Thoracic aorta (tissue), 2 donors: ENCODE results near the gene ZNF423. TPM values are rescaled to one million over a fixed set of nuclear protein-coding genes. Genes with fewer than 3 reads are reported as not detected.

ENCODE experiments used
- ATAC-seq: fragments of 150-250 bp; one replicate; pipeline ENCODE4 v1.8.0; 2017; ENCODE audit warnings: low read depth; ENCODE audit not compliant: insufficient number of reproducible peaks, low FRiP score
- DNase-seq: peaks from one replicate; pipeline ENCODE4 v3.0.0-alpha.2; 2020; ENCODE audit warnings: low spot score
- H3K27ac ChIP-seq, 2 donors: fragments of 200-600 bp; sonication (generic); 1 replicate in 1 of 2; 2 replicates in 1 of 2; pipeline ENCODE4 v1.5.1; 2016; ENCODE audit warnings: mild to moderate bottlenecking in 2 of 2, moderate library complexity in 2 of 2
- H3K27me3 ChIP-seq: fragments of 200-600 bp; sonication (generic); replicated peaks from 2 replicates; pipeline ENCODE4 v1.6.0; 2016; ENCODE audit warnings: mild to moderate bottlenecking; ENCODE audit not compliant: insufficient read depth
- H3K36me3 ChIP-seq: fragments of 200-600 bp; sonication (generic); one replicate; pipeline ENCODE4 v1.5.1; 2016
- H3K4me1 ChIP-seq, 2 donors: fragments of 200-600 bp; sonication (generic); 1 replicate in 1 of 2; 2 replicates in 1 of 2; pipeline versions ENCODE4 v1.5.1 to v1.6.0; 2016; ENCODE audit warnings: low read depth in 2 of 2, mild to moderate bottlenecking in 1 of 2; ENCODE audit not compliant: control insufficient read depth in 1 of 2
- H3K4me3 ChIP-seq: fragments of 200-600 bp; sonication (generic); 2 replicates; pipeline ENCODE4 v1.5.1; 2016; ENCODE audit warnings: mild to moderate bottlenecking
- H3K9me3 ChIP-seq: fragments of 200-600 bp; sonication (generic); 2 replicates; pipeline ENCODE4 v1.5.1; 2016
- total RNA-seq, 2 donors: library from RNA; depleted of rRNA; stranded (reverse); fragments of >200 nt; gene quantifications; one replicate each; pipeline versions ENCODE4 v1.1.0 to v1.2.3, GENCODE V29; 2016
- TF ChIP-seq, protein P1 (sequence below): fragments of 200-600 bp; sonication (generic); IDR thresholded peaks from one replicate; pipeline ENCODE4 v1.5.1; 2019; ENCODE audit warnings: antibody characterized with exemption

ZNF423 gene
- total RNA-seq, 2 donors from 2014 or later, result 16.2 to 22.9 TPM

- H3K9me3 ChIP-seq, result no peaks in the 10 kb centered on the region
- DNase-seq, result no peak
- no peaks in the 10 kb centered on the region for H3K36me3 ChIP-seq
- H3K27ac ChIP-seq, result no peak overlapping the region
- TF ChIP-seq, protein P1, sequence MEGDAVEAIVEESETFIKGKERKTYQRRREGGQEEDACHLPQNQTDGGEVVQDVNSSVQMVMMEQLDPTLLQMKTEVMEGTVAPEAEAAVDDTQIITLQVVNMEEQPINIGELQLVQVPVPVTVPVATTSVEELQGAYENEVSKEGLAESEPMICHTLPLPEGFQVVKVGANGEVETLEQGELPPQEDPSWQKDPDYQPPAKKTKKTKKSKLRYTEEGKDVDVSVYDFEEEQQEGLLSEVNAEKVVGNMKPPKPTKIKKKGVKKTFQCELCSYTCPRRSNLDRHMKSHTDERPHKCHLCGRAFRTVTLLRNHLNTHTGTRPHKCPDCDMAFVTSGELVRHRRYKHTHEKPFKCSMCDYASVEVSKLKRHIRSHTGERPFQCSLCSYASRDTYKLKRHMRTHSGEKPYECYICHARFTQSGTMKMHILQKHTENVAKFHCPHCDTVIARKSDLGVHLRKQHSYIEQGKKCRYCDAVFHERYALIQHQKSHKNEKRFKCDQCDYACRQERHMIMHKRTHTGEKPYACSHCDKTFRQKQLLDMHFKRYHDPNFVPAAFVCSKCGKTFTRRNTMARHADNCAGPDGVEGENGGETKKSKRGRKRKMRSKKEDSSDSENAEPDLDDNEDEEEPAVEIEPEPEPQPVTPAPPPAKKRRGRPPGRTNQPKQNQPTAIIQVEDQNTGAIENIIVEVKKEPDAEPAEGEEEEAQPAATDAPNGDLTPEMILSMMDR, result no peak
- ATAC-seq, result no peak
- H3K4me3 ChIP-seq, result no peak overlapping the region
- no peaks in the 10 kb centered on the region for H3K27me3 ChIP-seq
- H3K4me1 ChIP-seq, result no peaks in the 10 kb centered on the region
Observed at GRCh38 chr16:49738001-49738400, 117.9 kb downstream of the ZNF423 start.

DNA sequence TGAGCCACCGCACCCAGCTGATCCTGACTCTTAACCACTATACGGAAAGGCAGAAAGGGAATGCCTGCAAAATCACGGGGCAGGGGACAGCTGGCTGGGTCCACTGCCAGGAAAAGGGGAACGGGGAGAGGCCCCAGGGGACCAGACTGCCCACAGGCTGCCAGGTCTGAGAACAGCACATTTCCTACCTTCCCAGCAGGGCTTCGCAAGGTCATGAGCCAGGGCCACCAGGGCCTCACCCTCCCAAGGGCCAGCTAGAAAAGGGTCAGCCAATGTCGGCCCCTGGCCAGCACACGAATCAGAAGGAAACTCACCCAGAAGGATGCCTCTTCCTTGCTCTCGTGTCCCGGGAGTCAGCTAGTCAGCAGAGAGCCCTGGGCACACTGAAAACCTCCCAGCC is 118.4 kb downstream of the ZNF423 start:
- Histone ChIP-seq H3K36me3 (no peaks in the 10 kb centered on the region), H3K4me3 (no peak overlapping the region), H3K27me3 (no peaks in the 10 kb centered on the region), H3K4me1 (no peaks in the 10 kb centered on the region), H3K27ac (no peak overlapping the region), H3K9me3 (no peaks in the 10 kb centered on the region)
- ATAC-seq, result no peak
- TF ChIP-seq, protein P1, result no peak
- no peak for DNase-seq

DNA sequence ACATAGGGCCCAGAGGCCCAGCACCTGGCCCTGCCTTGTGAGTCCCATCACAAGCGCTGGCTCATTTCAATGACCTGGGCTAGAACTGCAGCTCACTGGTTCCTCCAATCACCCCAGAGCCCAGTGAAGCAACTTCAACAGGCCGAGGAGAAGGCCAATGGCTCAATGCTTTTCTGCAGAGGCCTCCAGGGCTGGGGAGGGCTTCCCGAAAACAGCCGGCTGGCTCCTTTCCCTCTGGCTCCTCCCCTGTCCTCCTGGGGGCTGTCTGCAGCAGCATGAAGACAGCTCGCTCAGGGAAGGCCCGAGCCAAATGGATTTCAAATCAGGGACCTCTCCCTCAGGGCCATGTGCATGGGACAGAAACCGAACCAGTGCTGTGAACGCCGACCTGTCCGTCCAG is 121.6 kb downstream of the ZNF423 start:
- Histone ChIP-seq H3K27me3 (no peaks in the 10 kb centered on the region), H3K4me1 (no peaks in the 10 kb centered on the region), H3K9me3 (peaks cover 5% of the 10 kb centered on the region), H3K27ac (no peak overlapping the region), H3K36me3 (no peaks in the 10 kb centered on the region), H3K4me3 (no peak overlapping the region)
- DNase-seq, result no peak
- TF ChIP-seq, protein P1, result no peak
- ATAC-seq, result no peak

- ATAC-seq, result no peak
- DNase-seq, result no peak
- H3K4me3 ChIP-seq, result no peak overlapping the region
- TF ChIP-seq, protein P1, result no peak
- H3K9me3 ChIP-seq, result peaks cover 5% of the 10 kb centered on the region
- H3K27ac ChIP-seq, result no peak overlapping the region
- no peaks in the 10 kb centered on the region for H3K36me3 ChIP-seq
- H3K27me3 ChIP-seq, result no peaks in the 10 kb centered on the region
- no peaks in the 10 kb centered on the region for H3K4me1 ChIP-seq
Observed at GRCh38 chr16:49733313-49734009, 122.5 kb downstream of the ZNF423 start.

DNA sequence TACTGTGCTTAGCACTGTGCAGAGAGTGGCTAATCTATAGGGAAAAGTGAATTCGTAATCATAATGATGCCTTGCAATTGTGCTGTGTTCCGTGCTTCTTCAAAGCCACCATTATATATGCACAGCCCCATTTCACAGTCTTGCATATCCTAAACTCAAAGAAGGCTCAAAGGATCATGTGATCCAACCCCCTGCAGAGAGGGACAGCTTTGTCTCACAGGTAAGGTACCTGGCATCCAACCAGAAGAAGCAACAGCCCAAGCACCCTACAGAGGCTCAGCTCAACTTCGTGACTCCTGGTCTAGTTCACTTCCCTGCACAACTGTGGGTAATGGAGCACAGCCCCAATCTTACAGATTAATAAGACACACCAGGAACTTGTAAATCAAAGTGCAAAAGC is 124.0 kb downstream of the ZNF423 start:
- Histone ChIP-seq H3K27ac (no peak overlapping the region), H3K4me3 (no peak overlapping the region), H3K9me3 (peaks cover 5% of the 10 kb centered on the region), H3K36me3 (no peaks in the 10 kb centered on the region), H3K4me1 (no peaks in the 10 kb centered on the region), H3K27me3 (no peaks in the 10 kb centered on the region)
- no peak for DNase-seq
- TF ChIP-seq, protein P1, result no peak
- ATAC-seq, result no peak
